ENCODE data around the gene ZCCHC4. TPM values are rescaled to one million over a fixed set of nuclear protein-coding genes. Genes with fewer than 3 reads are reported as not detected.

Gene ZCCHC4
- total RNA-seq, 1 experiment from 2014 or later, result 12.3 TPM

DNA sequence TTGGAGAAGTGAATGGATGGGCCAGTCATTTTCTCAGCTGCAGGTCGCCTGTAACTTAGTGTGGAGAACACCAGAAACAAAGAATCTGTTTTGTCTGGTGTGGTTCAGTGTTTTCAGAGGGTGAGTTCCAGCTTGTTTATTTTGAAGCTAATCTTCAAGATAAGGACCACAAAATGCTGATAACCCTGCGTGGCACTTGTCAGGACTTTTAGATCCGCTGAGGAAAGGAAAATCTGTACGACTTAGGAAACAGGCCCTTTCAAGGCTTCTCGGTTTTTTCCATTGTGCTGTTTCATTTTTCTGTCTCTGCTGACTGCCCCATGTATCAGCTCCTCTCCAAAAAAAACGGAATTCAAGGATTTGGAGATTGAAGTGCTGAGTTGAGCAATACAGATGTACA is 55.7 kb downstream of the ZCCHC4 start:
- Histone ChIP-seq H3K4me2 (ENCODE audit: low read length) (no peak overlapping the region), H3K27me3 (ENCODE audit: insufficient read depth, low read length) (no peaks in the 10 kb centered on the region), H3K9ac (ENCODE audit: low read length) (no peak overlapping the region), H3K9me2 (ENCODE audit: insufficient read depth) (no peaks in the 10 kb centered on the region), H3K36me3 (ENCODE audit: control insufficient read depth in 1 of 2, insufficient read depth in 2 of 2, low read length in 2 of 2) (no peaks in the 10 kb centered on the region), H3K4me3 (replicated peaks in 1 of 2; ENCODE audit: low read depth in 1 of 2, low read length in 2 of 2) (no peak overlapping the region), H2AFZ (ENCODE audit: low read depth, low read length, poor library complexity, severe bottlenecking) (no peak overlapping the region), H4K20me1 (ENCODE audit: insufficient read depth) (no peaks in the 10 kb centered on the region), H3K27ac (ENCODE audit: low read depth, low read length) (no peak overlapping the region), H3K4me1 (ENCODE audit: control insufficient read depth in 1 of 2, insufficient read depth in 2 of 2, low read length in 2 of 2) (no peaks in the 10 kb centered on the region), H3K9me3 (ENCODE audit: control insufficient read depth in 1 of 2, insufficient read depth in 1 of 2, low read depth in 1 of 2, low read length in 2 of 2) (no peaks in the 10 kb centered on the region), H3K79me2 (ENCODE audit: insufficient read depth, low read length) (no peaks in the 10 kb centered on the region)
- no TSS peak for BruUV-seq (replicated peaks)
- ATAC-seq (no peak), DNase-seq (ENCODE audit: low read depth, low spot score) (no peak)
- RAD21 ChIA-PET (ENCODE audit: low non-redundant PET in 1 of 2, low total read pairs in 2 of 2, uncharacterized antibody in 2 of 2, unreplicated experiment in 2 of 2), result no interaction called here
- CTCF ChIA-PET, result interaction anchor here (2.1 to 4.7 kb wide), 3 partner anchors 56 to 388 kb away, joined by 11 to 46 read pairs (median 28); partner anchors contain the start of gene ZCCHC4
- TF ChIP-seq ZFX (IDR thresholded peaks at IDR 0.05) (no peak), ZBTB33 (IDR thresholded peaks at IDR 0.05; ENCODE audit: extremely low read depth, insufficient replicate concordance, low read length) (no peak), CBX3 (IDR thresholded peaks at IDR 0.05; ENCODE audit: low read depth) (no peak)
- POLR2A ChIA-PET, result interaction anchor here (1.1 kb wide), 1 partner anchor 9 kb away, joined by 7 read pairs; the partner anchor contains the start of gene ANAPC4
- intact Hi-C loops (cut with micrococcal nuclease), result no loop called here

DNA sequence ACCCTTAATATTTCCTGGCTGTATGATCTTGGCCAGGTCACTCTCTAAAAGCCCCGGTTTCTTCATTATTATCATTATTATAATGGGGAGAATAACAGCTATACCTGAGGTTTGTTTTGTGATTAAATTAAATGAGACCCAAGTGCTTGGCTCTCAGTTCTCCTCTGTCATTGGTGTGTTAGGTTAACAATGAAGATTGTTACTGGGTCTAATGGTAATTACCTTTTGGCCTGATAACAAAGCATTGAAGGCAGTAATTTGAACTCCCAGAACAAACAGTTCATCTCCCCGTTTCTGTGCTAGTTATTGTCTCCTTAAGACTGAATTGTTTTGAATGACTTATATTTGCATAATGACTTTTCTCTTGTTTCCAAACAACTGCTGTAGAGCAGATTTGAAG is 57.7 kb downstream of the ZCCHC4 start:
- no peaks in the 10 kb centered on the region for H3K4me1 ChIP-seq (ENCODE audit: control insufficient read depth in 1 of 2, insufficient read depth in 2 of 2, low read length in 2 of 2)
- no peak overlapping the region for H3K9ac ChIP-seq (ENCODE audit: low read length)
- CTCF ChIA-PET, result no interaction called here
- RAD21 ChIA-PET (ENCODE audit: low non-redundant PET in 1 of 2, low total read pairs in 2 of 2, uncharacterized antibody in 2 of 2, unreplicated experiment in 2 of 2), result no interaction called here
- H3K27ac ChIP-seq (ENCODE audit: low read depth, low read length), result no peak overlapping the region
- no peaks in the 10 kb centered on the region for H3K79me2 ChIP-seq (ENCODE audit: insufficient read depth, low read length)
- H3K4me2 ChIP-seq (ENCODE audit: low read length), result no peak overlapping the region
- H3K9me2 ChIP-seq (ENCODE audit: insufficient read depth), result no peaks in the 10 kb centered on the region
- no peaks in the 10 kb centered on the region for H3K27me3 ChIP-seq (ENCODE audit: insufficient read depth, low read length)
- POLR2A ChIA-PET, result no interaction called here
- no peaks in the 10 kb centered on the region for H4K20me1 ChIP-seq (ENCODE audit: insufficient read depth)
- TF ChIP-seq POLR2AphosphoS5 (IDR thresholded peaks at IDR 0.05; ENCODE audit: low read depth, low read length) (no peak), ZFX (IDR thresholded peaks at IDR 0.05) (no peak), JUND (IDR thresholded peaks at IDR 0.05) (no peak), EGR1 (IDR thresholded peaks at IDR 0.05; ENCODE audit: low read depth) (no peak), YY1 (IDR thresholded peaks at IDR 0.05; ENCODE audit: extremely low read depth, insufficient replicate concordance, low read depth, low read length) (no peak), SP1 (IDR thresholded peaks at IDR 0.05; ENCODE audit: low read depth) (no peak), FOSL1 (IDR thresholded peaks at IDR 0.05; ENCODE audit: low read depth) (no peak), SRF (IDR thresholded peaks at IDR 0.05; ENCODE audit: low read depth) (no peak), POLR2A (IDR thresholded peaks at IDR 0.05; ENCODE audit: borderline replicate concordance, extremely low read depth, insufficient read depth, insufficient read length) (no peak), EZH2phosphoT487 (IDR thresholded peaks at IDR 0.05; ENCODE audit: borderline replicate concordance) (no peak), CBX3 (IDR thresholded peaks at IDR 0.05; ENCODE audit: low read depth) (no peak)
- TF ChIP-seq, protein P1, sequence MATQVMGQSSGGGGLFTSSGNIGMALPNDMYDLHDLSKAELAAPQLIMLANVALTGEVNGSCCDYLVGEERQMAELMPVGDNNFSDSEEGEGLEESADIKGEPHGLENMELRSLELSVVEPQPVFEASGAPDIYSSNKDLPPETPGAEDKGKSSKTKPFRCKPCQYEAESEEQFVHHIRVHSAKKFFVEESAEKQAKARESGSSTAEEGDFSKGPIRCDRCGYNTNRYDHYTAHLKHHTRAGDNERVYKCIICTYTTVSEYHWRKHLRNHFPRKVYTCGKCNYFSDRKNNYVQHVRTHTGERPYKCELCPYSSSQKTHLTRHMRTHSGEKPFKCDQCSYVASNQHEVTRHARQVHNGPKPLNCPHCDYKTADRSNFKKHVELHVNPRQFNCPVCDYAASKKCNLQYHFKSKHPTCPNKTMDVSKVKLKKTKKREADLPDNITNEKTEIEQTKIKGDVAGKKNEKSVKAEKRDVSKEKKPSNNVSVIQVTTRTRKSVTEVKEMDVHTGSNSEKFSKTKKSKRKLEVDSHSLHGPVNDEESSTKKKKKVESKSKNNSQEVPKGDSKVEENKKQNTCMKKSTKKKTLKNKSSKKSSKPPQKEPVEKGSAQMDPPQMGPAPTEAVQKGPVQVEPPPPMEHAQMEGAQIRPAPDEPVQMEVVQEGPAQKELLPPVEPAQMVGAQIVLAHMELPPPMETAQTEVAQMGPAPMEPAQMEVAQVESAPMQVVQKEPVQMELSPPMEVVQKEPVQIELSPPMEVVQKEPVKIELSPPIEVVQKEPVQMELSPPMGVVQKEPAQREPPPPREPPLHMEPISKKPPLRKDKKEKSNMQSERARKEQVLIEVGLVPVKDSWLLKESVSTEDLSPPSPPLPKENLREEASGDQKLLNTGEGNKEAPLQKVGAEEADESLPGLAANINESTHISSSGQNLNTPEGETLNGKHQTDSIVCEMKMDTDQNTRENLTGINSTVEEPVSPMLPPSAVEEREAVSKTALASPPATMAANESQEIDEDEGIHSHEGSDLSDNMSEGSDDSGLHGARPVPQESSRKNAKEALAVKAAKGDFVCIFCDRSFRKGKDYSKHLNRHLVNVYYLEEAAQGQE (IDR thresholded peaks at IDR 0.05; ENCODE audit: low read depth), result no peak
- TF ChIP-seq, protein P2, sequence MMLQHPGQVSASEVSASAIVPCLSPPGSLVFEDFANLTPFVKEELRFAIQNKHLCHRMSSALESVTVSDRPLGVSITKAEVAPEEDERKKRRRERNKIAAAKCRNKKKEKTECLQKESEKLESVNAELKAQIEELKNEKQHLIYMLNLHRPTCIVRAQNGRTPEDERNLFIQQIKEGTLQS (IDR thresholded peaks at IDR 0.05), result no peak
- no peaks in the 10 kb centered on the region for H3K36me3 ChIP-seq (ENCODE audit: control insufficient read depth in 1 of 2, insufficient read depth in 2 of 2, low read length in 2 of 2)
- intact Hi-C loops (cut with micrococcal nuclease), result no loop called here
- no peaks in the 10 kb centered on the region for H3K9me3 ChIP-seq (ENCODE audit: control insufficient read depth in 1 of 2, insufficient read depth in 1 of 2, low read depth in 1 of 2, low read length in 2 of 2)
- ATAC-seq, result no peak
- H3K4me3 ChIP-seq (replicated peaks in 1 of 2; ENCODE audit: low read depth in 1 of 2, low read length in 2 of 2), result no peak overlapping the region
- BruUV-seq (replicated peaks), result no TSS peak
- H2AFZ ChIP-seq (ENCODE audit: low read depth, low read length, poor library complexity, severe bottlenecking), result no peak overlapping the region
- DNase-seq (ENCODE audit: low read depth, low spot score), result no peak
